ENCODE results near the gene OTUB2.

DNA sequence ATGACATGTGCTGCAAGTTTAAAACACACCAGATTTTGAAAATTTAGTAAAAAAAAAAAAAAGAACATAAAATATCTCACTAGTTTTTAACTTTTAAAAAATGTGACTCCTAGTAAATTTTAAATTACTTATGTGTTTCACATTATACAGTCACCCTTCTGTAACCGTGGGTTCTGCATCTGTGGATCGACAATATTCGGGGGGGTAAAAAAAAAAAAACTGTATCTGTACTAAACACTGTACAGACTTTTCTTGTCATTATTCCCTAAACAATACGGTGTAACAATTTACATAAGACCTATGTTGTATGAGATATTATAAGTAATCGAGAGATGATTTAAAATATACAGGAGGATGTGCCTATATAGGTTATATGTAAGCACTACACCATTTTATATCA is 51.7 kb downstream of the OTUB2 start:
- TF ChIP-seq CTCF (optimal IDR thresholded peaks at IDR 0.05 in 1 of 3, IDR thresholded peaks at IDR 0.05 in 1 of 3, conservative IDR thresholded peaks at IDR 0.05 in 1 of 3; ENCODE audit: extremely low read depth in 1 of 3, insufficient read depth in 2 of 3, low read length in 3 of 3) (no peak), EZH2 (IDR thresholded peaks at IDR 0.05; ENCODE audit: low read length) (no peak)
